Dermis microvascular lymphatic vessel endothelial cell (primary cell): ENCODE results near the gene ACCS. TPM values are rescaled to one million over a fixed set of nuclear protein-coding genes. Genes with fewer than 3 reads are reported as not detected.
A peak's percentile ranks its signal among the peaks of the same experiment; 100 is the strongest.

Experiments used
- DNase-seq, 2 donors: peaks; one replicate each; pipeline versions ENCODE4 v3.0.0 to v3.0.0-alpha.2; 2010; ENCODE audit warnings: low read depth in 2 of 2
- total RNA-seq: library from RNA; depleted of rRNA; stranded (reverse); fragments of >200 nt; gene quantifications from 2 replicates; pipeline ENCODE4 v1.2.1, GENCODE V29; 2014

Gene ACCS
- total RNA-seq, 1 donor from 2014 or later: 4.2 TPM

DNA sequence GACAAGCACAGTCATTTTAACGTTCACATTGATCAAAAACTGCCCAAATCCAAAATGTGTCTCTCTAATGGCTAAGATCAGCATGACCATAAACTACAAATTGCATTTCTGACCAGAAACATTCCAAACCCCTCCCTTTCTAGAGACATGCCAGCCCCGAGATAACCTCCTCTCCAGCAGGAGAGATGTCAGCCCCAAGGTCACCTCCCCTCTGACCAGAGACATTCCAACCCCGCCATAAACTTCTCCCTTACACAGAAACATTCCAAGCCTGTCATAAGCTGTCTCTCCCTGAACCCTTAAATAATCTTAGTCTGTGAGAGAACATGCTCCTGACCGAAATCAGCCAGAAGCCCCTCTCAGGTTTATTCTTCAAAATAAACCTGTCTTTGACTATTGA lies 22.8 kb downstream of the ACCS start:
- no peak for DNase-seq

DNA sequence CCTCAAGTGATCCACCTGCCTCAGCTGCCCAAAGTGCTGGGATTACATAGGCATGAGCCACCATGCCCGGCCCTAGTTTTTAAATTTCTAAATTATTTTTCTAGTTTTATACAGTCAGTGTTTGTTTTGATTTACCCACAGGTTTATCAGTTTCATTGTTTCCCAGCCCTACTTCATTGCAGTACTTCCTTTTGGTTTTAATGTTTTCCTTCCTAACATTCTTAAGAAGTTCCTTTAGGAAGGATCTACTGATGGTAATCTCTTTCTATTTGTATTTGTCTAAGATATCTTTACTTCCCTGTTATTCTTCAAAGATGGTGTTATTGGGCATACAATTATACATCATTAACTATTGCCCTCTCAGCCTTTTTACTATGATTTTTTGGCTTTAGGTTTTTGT lies 24.5 kb downstream of the ACCS start:
- peak in 1 of 2 donors; percentile 53 for DNase-seq

DNA sequence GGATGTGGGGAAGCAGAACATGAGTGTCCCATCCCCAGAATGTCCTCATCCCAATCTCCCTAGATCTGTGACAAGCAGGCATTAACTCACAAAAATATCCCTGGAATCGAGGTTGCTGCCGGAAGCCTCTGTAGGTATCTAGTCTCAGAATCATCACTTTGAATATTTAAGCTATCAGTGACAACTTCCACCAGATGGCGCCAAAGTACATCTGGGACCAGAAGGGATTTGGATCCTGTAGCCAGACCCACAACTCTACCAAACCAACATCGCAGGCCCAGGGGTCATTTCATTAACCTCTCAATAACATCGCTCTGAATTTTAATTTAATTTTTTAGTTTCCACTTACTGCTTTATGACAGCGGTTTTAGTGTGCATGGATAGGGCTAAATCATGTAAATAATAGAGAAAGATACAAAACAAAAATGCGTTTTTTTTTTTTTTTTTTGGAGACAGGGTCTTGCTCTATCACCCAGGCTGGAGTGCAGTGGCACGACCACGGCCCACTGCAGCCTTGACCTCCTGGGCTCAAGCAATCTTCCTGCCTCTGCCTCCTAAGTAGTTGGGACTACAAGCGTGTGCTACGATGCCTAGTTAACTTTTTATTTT lies 28.3 kb downstream of the ACCS start:
- DNase-seq: peak; percentile 74 to 82

DNA sequence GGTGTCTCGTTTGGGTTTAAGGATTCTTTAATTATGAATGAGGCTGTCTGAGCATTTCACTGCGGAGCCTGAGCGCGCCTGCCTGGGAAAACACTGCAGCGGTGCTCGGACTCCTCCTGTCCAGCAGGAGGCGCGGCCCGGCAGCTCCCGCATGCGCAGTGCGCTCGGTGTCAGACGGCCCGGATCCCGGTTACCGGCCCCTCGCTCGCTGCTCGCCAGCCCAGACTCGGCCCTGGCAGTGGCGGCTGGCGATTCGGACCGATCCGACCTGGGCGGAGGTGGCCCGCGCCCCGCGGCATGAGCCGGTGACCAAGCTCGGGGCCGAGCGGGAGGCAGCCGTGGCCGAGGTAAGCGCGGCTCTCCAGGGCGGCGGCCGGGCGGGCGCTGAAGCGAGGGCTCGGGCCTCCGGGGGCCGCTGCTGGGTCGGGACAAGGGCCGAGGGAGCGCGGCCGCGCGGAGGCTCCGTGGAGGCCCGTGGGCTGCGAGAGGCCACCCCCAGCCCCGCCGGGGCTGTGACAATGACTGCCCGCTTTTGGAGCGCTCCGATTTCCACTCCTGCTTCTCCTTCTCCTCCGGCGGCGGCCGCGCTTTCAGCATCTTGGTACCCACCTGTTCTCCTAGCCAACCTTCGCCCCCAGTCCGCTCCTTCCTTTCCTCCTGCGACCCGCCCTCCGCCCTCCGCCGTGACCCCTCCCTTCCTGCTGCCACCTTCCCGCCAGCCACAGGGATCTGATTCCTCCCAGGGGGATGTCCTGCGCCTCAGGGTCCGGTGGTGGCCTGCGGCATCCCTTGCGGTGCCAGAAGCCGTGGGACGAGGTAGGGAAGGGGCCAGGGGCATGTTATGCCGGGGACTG lies 29.7 kb downstream of the ACCS start, which contains the start of gene EXT2:
EXT2 (plus strand) TSS at position 173 of the 854 bp plus-strand sequence. CDS start 12,035 bp downstream, outside the sequence.
- peak; percentile 61 to 86 for DNase-seq

DNA sequence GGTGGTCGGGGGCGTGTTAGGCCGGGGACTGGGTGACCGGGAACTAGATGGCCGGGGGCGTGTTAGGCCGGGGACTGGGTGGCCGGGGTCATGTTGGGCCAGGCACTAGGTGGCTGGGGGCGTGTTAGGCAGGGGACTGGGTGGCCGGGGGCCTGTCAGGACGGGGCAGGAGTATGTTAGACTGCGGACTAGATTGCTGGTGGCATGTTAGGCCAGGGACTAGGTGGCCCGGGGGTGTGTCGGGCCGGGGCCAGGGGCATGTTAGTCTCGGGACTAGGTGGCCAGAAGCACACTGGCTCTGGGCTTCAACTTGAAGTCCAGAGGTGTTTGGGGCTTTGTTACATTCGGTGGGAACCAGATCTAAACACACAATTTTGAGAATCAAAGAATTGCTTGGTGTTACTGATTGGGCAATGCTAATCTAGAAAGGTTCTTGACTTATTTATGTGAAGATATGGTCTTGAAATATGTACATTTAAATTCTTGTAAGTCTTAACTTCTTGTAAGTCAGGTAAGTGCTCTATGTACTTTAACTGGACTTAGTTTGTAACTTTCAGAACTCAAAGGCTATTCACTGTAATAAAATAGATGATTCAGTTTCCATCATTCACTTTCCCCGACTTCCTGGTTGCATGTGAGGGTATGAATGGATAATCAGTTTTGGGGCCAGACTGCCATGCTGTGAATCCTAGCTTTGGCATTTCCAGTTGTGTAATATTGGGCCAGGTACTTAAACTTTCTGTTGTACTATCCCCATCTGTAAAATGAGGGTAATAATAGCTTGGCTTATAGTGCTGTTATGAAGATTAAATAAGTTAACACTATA lies 30.5 kb downstream of the ACCS start:
- peak; percentile 49 to 53 for DNase-seq

DNA sequence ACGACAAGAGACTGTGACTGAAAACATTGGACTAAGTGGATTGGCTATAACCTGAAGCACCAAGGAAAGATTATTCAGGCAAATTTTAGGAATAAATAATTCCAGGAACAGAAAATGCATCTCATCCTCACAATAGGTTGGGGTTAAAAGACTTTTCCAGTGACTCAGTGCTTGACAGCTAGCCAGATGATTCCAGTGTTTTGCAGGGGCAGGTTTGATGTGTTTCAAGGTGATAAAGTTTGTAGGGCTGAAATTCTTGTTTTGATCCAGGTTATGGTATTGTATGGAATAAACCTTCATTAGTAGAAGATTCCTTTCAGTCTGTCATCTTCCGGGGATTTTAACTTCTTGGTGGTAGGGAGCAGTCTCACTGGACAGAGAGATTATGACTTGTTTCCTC lies 31.8 kb downstream of the ACCS start:
- peak; percentile 15 to 19 for DNase-seq

DNA sequence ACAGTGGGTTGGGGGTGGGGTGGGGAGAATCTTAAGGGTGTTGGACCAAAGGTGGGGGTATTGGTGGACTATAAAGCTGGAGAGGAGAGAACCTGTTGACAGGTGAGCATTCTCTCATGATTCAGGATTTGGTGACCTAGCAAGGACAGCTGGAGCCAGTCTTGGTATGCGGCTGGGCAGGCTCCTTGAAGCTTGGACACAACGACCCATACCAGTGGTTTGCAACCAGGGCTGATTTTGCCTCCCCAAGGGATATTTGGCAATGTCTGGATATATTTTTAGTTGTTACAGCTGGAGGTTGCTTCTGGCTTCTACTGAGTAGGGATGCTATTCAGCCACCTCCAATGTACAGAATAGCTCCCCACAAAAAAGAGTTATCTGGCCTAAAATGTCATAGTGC lies 35.0 kb downstream of the ACCS start:
- no peak for DNase-seq

DNA sequence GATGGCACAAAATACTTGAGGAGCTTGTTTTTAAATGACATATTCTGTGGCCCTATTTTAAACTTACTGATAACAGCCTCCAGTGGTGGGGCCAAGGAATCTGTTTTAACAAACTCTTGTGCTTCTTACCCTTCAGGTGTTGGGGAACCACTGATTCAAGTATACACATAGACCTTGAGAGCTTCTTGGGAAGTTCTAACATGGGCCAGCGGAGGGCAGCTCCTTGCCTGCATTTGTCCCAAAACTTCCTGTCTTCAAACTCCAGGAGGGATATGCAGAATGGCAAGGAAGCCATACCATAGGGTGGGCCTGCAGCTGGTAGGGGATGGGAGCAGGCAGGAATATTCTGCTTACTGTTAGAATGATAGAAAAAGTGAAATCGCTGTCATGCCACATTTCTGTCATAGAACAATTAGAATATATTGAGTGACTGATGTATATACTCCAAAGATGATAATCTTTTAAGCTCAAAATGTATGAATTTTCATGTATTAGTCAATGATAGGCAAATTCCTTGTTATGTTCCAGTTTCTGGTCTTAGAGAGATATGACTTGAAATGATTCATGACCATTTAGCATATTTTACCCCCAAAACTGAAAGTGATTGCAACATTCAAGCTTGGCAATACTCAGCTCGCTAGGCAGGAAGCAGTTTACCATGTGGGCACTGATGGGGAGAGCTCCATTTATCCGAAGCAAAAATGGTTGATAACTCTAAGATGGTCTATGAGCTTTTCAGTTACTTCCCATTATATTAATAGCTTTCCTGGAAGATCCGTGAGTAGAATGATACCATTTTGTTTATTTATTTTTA lies 38.6 kb downstream of the ACCS start:
- no peak for DNase-seq

DNA sequence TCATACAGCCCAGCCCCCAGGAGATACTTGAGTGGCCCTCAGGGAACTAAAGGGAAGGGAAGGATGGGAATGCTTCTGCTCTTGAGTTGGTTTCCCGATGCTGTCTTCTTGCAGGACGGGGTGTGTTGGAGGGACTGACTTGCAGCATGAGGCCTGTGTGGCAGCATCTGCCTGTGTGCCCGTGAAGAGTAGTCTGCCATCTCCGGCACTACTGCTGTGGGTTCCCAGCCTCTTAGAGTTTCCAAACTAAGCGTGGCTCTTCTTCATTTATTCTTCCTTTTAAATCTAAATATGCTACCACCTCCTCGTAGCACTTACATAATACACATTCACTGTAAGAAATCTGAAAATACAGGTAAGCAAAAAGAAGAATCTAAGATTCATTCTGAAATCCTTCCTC lies 42.2 kb downstream of the ACCS start:
- no peak for DNase-seq

DNA sequence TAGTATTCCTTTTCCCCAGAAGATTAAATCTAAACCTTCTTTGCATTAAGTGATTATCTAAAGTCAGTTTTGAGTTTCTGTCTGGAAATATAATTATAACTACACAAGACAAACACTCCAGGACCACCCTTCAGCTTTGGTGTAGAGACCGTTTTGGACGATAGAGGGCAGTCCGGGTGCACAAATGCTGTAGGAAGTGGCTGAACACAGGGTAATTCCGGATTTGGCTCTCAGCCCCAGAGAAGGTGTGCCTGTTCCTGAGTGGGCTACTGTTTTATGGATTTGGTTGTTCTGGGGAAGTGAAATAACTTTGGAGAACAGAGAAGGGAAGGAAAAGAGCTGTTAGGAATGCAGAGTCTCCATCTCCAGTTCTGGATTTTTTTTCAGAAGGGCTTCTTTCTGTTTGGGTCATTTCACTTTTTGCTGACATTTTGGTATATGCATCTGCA lies 44.2 kb downstream of the ACCS start:
- DNase-seq: peak; percentile 56 to 70

DNA sequence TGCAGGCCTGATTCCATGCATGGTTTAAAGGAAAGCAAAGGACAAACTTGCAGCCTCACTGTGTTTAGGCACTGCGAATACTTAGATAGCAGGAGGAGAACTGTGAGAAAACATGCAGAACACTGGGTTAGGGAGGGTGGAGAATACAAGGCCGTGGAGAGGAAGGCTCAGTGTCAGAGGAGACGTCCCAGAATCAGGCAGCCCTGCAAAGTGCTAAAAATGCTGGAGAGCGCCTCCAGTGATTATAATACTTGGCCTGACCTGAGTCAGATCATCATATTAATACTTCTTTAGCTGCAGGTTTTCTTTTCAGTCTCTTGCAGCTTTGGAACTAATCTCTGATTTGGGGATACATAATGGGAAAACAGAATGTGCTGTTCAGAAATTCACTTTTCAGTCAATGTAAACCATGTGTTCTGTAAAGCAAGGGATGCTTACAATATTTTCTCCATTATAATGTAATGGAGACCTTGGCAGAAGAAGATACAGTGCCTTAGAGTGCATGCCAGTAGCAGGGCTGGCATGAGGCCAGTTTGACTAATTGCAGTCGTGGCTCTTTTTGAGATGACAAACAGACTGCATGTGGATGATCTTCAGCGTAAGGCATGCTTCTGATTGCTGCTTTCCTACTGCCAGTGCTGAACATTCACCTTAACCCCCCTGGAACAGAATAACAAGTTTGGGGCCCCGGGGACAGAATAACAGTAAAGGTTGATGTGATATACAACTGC lies 46.2 kb downstream of the ACCS start:
- DNase-seq: peak in 1 of 2 donors; percentile 18

DNA sequence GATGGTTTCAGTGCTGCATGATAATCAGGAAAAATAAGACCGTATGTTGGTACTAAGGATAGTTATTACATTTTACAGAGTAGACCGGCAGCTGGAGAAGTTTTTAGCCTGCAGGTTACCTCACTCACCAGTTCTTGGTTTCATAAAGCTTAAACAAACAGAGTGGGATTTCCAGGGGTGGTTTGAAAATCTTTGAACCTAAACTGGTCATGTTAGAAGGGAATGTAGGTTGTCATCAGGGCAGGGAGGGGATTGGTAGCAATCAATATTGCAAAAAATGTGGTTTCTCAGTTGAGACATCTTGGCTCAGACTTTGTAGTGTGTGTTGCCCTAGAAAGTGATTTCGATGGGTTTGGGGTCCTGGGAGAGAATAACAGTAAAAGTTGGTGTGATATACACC lies 46.9 kb downstream of the ACCS start:
- no peak for DNase-seq

DNA sequence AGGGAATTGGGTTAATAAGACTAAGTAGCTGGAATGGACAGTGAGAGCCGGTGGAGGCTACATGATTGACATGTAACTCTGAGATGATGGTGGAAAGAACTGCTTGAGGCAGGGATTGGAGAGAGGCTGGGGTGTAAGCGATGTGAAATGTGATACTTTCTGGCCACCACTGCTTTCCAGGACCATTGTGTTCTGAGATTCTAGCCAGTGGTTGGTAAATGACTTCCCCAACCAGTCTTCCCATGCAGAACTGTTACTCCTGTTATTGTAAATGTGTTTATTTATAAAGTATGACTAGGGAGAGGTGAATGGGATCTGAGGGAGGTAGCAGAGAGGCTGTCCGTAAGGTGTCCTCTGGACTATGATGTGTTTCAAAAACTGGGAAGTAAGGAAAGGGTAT lies 47.5 kb downstream of the ACCS start:
- DNase-seq: no peak

DNA sequence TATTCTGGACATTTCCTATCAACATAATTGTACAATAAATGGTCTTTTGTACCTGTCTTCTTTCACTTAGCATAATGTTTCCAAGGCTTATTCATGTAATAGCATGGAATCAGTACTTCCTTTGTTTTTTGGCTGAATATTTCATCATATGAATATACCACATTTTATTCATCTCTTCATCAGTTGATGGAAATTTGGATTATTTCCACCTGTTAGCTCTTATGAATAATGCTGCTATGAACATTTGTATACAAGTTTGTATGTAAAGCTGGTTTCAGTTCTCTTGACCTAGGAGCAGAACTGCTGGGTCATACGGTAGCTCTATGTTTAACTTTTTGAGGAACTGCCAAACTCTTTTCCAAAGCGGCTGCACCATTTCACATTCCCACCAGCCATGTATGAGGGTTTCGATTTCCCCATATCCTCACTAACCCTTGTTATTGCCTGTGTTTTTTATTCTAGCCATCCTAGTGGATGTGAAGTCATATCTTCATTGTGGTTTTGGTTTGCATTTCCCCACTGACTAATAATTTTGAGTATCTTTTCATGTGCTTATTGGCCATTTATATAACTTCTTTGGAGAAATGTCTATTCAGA lies 50.3 kb downstream of the ACCS start:
- no peak for DNase-seq

DNA sequence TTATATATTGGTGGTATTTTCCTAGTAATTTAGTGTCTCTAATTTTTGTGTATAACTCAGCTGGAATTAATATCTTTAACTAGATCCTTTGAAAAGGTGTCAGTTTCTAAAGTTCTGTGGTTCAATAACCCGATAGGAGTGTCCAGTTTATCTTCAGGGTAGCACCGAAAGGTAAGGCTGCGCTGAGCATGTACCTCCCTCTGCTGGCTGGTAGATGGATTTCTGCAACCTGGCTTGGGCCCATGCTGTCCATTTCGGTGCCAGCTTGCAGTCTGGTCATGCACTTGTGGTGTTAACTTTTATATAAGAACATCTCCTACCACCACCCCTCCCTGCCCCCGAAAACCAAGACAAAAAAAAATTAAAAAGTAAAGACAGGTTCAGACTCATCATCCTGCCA lies 54.1 kb downstream of the ACCS start:
- peak; percentile 11 to 25 for DNase-seq

DNA sequence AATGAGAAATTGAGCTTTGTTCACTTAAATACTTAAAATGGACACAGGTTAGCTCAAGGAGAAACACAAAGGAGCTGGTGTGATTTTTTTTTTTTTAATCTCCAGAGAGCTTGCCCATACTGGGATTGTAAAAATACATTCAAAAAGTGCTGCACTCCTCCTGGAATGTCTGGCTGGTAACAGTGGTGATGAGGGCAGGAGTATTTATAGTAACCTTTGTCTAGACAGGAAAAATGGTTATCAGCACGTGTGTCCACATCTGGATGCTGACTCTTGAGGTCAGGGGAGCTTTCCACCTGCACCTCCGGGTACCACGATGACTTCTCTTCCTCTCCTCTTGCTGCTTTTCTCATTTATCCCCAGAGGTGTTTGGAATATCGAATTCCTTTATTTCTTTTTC lies 59.5 kb downstream of the ACCS start:
- DNase-seq: peak; percentile 36 to 56

DNA sequence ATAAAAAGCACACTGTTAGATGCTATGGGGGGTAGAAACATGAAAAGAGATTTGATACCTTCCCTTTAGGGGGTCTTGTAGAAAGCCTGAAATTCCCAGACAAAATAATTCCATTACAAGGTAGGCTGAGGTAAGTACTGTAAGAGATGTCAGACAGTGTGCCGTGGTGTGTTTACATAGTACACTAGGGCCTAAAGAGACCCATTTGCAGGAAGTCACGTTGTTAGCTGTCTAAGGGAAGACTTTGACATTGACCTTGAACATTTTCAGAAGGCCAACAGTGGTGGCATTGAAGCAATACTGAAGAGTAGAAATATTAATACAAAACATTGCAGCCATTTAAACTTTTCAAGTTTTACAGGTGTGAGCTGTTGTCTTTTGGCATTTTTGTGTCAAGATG lies 60.2 kb downstream of the ACCS start:
- DNase-seq: no peak

DNA sequence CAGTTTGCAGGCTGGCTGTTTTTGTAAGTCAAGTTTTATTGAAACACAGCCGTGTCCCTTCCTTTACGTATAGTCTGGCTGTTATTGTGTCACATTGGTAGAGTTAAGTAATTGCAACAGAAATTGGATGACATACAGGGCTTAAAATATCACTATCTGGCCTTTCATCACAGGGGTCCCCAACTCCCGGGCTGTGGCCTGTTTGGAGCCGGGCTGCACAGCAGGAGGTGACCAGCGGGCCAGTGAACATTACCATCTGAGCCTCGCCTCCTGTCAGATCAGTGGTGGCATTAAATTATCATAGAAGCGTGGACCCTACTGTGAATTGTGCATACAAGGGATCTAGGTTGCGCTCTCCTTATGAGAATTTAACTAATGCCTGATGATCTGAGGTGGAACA lies 61.1 kb downstream of the ACCS start:
- DNase-seq: no peak

DNA sequence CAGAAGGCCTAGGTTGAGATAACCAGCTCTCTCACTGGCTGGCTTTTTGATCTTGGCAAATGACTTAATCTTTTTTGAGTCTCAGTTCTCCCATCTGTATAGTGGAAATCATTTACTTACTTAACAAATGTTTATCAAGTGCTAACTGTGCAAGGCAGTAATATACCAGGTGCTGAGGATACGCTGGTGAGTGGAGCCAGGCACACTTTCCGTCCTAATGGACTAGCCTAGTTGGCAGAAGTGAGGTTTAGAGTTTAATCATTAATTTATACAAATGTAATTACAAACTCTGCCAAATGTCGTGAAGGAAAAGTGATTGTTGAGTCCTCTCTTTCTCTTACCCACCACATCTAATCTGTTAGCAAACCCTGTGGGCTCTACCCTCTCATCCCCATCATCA lies 62.7 kb downstream of the ACCS start:
- no peak for DNase-seq

DNA sequence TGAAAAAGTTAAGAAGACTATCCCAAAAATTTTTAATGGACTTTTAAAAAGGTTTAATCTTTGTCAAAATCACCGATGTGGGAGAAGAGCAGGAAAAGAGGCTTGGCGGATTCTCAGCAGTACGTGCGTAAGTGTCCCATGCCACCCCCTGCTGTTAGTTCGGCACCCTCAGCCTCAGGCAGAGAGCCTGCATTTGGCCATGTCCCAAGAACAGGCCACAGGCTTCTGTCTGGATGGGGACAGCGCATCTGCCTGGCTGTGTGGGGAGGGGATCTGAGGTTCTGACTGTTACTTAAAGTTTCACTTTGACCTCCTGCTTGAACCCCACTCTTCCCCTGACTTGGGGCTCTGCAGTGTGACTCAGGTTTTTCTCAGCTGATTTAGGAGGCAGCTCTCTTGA lies 64.7 kb downstream of the ACCS start:
- DNase-seq: no peak
